ENCODE results near the gene HAPLN3. TPM values are rescaled to one million over a fixed set of nuclear protein-coding genes. Genes with fewer than 3 reads are reported as not detected.

HAPLN3 gene
- polyA plus RNA-seq, 4 donors: 2.9 to 4.7 (median 3.2) TPM

DNA sequence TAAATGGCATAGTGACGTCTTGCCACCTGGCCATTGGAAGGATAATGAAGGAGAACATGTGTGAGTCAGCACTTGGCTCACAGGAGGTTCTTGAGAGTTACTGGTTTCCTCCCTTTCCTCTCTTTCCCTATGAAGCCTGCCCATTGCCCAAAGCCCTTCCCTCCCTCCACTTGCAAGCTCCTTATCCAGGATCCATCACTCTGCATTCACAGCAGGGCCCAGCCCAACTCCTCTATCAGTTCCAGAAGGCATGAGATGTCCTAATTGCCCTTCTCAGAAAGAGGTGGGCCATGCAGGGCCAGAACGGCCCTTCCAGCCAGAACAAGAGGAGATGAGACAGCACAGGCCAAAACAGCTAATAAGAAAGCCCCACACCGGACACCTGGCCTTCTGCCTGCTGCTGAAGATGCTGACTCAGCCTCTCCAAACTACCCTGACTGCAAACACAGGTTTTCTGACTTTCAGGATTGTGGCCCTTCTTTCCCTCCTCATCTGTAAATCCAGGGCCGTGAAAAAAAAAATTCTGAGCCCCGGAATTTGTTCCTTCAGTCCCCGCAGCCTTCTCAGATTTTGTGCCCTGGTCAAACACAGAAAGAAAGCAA lies 29.7 kb downstream of the HAPLN3 start:
- no peak for DNase-seq (ENCODE audit: low read depth in 4 of 4, low spot score in 3 of 4)

GRCh38 chr15:88864861-88865497 lies 30.4 kb downstream of the HAPLN3 start:
- DNase-seq (ENCODE audit: low read depth in 4 of 4, low spot score in 3 of 4): no peak

DNA sequence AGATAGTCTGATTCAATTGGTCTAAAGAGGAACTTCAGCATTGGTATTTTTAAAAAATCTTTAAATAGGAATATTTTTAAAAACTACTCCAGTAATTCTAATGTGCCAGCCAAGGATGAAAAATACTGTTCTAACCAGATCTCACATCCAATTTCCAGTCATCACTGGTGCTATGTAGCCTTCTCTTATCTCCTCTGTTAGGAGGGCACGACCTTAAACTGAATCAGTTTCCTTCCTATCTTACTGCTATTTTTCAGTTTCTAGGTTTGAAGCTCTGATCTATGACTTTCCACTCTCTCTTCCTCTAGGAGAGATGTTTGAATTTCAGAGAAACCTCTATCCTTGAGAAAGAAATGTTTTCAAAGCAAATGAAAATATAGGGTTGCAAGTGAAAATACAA lies 31.9 kb downstream of the HAPLN3 start:
- no peak for DNase-seq (ENCODE audit: low read depth in 4 of 4, low spot score in 3 of 4)

GRCh38 chr15:88860212-88860611 lies 35.1 kb downstream of the HAPLN3 start:
- no peak for DNase-seq (ENCODE audit: low read depth in 4 of 4, low spot score in 3 of 4)

- no peak for DNase-seq (ENCODE audit: low read depth in 4 of 4, low spot score in 3 of 4)
These were observed 35.8 kb downstream of the HAPLN3 start for GRCh38 chr15:88859550-88859949.

DNA sequence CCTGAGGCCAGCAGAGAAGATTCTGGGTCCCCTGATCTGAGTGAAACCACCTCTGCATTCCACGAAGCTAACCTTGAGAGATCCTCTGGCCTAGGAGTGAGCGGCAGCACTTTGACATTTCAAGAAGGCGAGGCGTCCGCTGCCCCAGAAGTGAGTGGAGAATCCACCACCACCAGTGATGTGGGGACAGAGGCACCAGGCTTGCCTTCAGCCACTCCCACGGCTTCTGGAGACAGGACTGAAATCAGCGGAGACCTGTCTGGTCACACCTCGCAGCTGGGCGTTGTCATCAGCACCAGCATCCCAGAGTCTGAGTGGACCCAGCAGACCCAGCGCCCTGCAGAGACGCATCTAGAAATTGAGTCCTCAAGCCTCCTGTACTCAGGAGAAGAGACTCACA lies 36.4 kb downstream of the HAPLN3 start:
- DNase-seq (ENCODE audit: low read depth in 4 of 4, low spot score in 3 of 4): no peak

GRCh38 chr15:88852476-88852875 lies 42.9 kb downstream of the HAPLN3 start:
- DNase-seq (ENCODE audit: low read depth in 4 of 4, low spot score in 3 of 4): no peak

GRCh38 chr15:88849376-88850072 lies 45.8 kb downstream of the HAPLN3 start:
- no peak for DNase-seq (ENCODE audit: low read depth in 4 of 4, low spot score in 3 of 4)

DNA sequence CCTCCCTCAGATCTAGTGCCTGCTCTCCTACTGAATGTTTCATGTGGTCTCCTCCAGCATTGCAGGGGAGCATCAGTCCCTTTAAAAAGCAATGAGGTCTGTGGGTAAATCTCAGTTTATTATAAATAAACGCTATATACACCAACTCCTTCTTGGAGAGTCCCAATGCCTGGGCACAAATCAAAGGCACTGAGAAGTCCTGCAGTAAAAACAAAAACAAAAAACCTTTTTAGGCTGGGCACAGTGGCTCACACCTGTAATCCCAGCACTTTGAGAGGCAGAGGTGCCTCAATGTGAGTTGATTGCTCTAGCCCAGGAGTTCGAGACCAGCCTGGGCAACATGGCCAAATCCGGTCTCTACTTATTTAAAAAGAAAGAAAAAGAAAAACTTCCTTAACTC lies 47.1 kb downstream of the HAPLN3 start:
- DNase-seq (ENCODE audit: low read depth in 4 of 4, low spot score in 3 of 4): no peak

GRCh38 chr15:88847144-88847543 lies 48.2 kb downstream of the HAPLN3 start:
- no peak for DNase-seq (ENCODE audit: low read depth in 4 of 4, low spot score in 3 of 4)

DNA sequence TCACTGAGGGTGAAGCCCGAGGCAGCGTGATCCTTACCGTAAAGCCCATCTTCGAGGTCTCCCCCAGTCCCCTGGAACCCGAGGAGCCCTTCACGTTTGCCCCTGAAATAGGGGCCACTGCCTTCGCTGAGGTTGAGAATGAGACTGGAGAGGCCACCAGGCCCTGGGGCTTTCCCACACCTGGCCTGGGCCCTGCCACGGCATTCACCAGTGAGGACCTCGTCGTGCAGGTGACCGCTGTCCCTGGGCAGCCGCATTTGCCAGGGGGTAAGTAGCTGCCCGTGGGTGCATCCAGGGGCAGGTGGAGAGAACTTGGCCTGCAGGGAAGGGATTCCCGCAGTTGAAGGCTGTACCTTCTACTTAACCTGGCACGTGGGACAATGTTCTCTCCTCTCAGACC lies 49.7 kb downstream of the HAPLN3 start:
- no peak for DNase-seq (ENCODE audit: low read depth in 4 of 4, low spot score in 3 of 4)

DNA sequence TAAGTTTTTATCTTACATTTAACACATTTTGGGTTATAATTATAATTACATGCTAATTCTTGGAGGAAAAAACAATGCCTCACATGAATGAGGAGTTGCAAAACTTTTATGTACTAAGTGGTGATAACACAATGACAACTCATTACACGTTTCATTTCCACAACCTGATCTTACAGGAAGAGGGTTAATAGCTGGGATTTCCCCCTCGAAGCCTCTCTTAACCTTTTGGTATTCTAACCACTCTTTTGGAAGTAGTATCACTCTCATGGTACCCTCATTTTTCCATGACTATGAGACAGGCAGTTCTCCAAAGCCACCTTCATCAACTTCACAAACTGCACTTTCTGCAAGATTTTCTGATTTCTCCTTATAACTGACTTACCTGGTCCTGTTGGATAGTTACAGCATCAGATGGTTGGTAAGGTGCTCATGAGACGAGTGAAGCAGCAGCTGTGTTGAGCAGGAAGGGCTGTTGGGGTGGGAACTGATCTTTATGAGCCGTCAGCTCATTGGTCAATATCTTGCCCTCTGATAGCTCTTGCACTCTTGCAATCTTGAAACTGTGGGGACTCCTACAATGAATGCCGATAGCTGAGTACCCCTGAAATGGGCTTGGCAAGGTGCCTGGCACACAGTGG lies 50.5 kb downstream of the HAPLN3 start:
- DNase-seq (ENCODE audit: low read depth in 4 of 4, low spot score in 3 of 4): no peak

DNA sequence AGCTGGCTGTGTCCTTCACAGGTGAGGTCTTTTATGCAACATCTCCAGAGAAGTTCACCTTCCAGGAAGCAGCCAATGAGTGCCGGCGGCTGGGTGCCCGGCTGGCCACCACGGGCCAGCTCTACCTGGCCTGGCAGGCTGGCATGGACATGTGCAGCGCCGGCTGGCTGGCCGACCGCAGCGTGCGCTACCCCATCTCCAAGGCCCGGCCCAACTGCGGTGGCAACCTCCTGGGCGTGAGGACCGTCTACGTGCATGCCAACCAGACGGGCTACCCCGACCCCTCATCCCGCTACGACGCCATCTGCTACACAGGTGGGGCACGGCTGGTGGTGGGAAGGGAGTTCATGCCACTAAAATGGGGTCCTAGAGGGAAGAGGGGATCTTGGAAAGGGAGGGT lies 52.0 kb downstream of the HAPLN3 start:
- no peak for DNase-seq (ENCODE audit: low read depth in 4 of 4, low spot score in 3 of 4)

DNA sequence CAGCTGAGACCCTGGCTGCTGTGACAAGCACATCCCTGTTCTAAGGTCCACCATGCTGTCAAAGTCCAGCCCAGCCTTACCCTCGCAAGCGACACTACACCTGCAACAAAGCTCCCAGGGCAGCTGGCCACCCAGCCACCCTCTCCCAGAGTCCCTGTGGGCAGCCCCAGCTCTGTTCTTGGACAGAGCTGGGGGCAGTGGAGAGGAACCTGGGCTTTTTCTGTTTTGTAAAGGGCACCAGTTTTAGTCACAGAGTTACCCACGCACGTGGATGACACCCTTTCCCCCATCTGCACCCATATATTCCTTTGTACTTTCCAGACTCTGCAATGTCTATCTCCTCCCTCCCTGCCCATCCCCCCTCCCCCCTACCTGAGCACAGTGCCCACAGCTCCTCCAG lies 53.2 kb downstream of the HAPLN3 start:
- DNase-seq (ENCODE audit: low read depth in 4 of 4, low spot score in 3 of 4): no peak

DNA sequence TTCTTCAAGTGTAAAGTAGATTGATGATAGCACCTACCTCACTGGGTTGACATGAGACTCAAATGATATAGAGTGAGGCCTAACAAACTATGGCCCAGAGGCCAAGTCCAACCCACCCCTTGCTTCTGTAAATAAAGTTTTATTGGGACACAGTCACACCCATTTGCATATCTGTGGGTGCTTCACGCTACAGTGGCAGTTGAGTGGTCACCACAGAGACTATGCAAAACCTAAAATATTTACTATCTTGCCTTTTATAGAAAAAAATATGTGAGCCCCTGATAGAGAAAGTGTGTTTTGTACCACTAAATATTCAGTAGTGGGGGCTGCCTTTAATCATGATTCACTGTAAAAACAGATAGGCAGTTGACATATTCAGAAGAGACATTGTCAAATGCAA lies 54.1 kb downstream of the HAPLN3 start:
- DNase-seq (ENCODE audit: low read depth in 4 of 4, low spot score in 3 of 4): no peak

GRCh38 chr15:88839961-88840360 lies 55.4 kb downstream of the HAPLN3 start:
- no peak for DNase-seq (ENCODE audit: low read depth in 4 of 4, low spot score in 3 of 4)

DNA sequence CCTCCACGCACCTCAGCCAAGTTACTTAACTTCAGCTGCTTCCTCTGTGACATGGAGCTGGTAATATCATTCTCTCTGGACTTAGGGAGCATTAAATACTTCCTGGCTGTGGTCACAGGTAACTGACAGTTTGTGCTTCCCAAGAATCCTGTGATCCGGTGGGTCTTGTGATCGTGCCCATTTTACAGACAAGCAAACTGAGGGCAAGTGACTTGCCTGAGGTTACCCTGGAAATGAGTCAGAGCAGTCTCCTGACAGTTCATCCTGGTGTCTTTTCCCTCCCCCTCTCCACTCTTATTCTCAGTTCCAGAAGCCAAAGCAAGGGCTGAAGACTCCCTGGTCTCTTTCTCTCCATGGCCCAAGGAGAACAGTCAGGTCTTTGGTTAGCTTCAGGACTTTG lies 56.2 kb downstream of the HAPLN3 start:
- no peak for DNase-seq (ENCODE audit: low read depth in 4 of 4, low spot score in 3 of 4)

GRCh38 chr15:88838667-88839066 lies 56.7 kb downstream of the HAPLN3 start:
- DNase-seq (ENCODE audit: low read depth in 4 of 4, low spot score in 3 of 4): no peak

GRCh38 chr15:88835646-88836045 lies 59.7 kb downstream of the HAPLN3 start:
- DNase-seq (ENCODE audit: low read depth in 4 of 4, low spot score in 3 of 4): no peak

GRCh38 chr15:88835119-88835518 lies 60.2 kb downstream of the HAPLN3 start:
- DNase-seq (ENCODE audit: low read depth in 4 of 4, low spot score in 3 of 4): no peak

DNA sequence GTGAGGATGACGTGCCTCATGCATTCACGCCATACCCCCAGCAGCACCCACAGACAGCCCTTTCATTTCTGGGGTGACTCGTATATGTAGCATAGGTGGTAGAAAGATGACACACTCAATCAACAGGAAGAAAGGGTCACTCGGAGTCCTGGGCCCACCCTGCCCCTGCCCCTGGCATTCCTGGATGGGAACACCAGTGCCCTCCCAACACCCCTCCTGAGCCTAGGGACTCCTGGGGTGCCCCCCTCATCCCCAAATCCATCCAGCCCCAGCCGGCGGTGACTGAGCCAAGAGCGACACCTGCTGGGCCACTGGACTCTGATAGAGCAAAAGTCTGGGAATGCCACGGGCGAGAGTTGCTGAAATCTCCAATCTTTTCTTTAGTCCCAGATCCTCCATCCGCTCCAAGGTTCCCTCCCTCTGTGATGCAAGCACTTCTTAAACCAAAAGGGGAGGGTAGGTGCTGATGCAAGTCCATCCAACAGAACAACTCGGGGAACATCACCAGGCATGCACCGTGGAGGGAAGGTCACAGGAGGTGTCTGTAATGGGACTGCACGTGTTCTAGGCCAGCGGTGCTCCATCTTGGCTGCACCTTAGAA lies 61.0 kb downstream of the HAPLN3 start:
- DNase-seq (ENCODE audit: low read depth in 4 of 4, low spot score in 3 of 4): peak in 1 of 4 donors; percentile 23
